Stimulated activated CD4-positive, alpha-beta T cell treated with anti-CD3 and anti-CD28 coated beads, TNF-alpha, amount 100 ng/mL, for 1 hour (primary cell): ENCODE data around the gene MAGI1.
"Not testable (repeated sequence)": the region's sequence is repeated elsewhere in the genome, so short reads cannot be mapped to it uniquely, and the experiment has no call there.

ENCODE experiments used
- DNase-seq, 3 donors: peaks; one replicate each; pipeline ENCODE4 v3.0.0-alpha.2; 2020; ENCODE audit warnings: low read depth in 3 of 3, low spot score in 1 of 3

MAGI1 gene

DNA sequence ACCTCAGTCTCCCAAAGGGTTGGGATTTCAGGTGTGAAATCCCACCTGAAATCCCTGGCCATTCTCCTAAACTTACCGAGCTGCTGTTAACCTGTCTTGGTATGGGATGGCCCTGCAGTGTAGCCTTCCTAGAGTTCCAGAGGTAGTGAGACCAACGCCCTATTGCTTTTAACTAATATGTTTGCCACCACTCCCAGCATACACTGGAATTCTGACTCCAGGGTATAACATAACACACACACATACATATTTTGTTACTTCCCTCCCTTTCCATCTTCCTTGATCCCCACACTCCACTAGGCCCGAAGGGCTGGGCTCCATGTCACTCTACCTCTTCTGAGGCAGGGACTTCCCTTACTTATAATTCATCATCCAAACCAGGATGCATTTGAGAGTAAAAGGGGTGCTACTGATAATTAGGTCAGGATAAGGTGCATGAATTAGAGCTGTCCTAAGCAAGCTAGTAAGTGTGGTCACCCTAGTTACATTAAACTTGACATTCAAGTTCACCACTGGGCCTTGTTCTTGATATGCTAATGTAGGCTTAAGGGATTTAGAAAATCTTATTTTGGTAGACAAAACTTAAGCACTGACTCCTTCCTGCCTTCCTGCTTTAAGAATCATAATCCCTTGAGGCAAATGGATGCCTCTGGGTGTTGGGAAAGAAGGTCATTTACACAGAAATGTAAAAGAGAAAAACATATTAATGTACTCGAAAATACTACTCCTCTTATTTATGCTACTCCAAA lies 317.6 kb downstream of the MAGI1 start:
- no peak for DNase-seq

DNA sequence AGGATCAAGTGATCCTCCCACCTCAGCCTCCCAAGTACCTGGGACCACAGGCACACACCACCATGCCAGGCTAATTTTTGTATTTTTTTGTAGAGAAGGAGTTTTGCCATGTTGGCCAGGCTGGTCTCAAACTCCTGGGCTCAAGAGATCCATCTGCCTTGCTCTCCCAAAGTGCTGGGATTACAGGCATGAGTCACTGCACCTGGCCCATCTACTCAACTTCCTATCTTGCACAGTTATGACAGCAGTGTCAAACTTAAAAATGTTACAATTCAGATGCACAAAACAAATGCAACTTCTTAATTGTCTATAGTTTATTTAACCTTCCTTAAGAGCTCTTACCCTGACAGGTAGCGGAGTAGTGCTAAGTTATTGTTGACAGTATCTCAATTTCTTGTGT lies 319.1 kb downstream of the MAGI1 start:
- DNase-seq: not testable (repeated sequence)

DNA sequence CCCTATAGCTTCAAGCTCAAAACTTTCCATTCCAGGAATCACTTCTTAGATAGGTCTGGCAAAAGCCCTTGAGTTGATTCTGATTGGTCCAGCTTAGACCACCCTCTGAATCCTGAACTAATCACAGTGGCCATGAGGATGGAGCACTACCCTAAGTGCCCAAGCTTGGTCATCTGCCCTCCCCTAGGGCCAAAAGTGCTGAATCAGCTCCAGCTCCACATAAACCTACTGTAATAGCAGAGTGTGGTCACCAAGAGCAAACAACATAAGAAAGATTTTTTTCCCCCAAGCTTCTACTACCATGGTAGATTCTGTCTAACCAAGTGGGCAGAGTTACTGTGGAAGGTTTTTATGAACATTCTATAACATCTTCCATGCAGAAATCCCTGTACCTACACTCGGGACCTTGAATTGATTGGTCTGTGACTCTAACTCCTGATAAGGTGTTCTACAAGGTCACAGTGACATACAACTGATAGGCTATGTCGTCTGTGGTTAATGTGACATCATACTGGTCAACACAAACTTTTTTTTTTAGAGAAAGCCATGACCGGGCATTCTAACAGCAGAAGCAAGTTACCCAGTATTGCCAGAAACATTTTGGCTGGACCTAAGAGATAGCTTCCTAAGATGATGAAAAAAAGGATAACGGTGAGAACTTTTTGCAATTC lies 320.9 kb downstream of the MAGI1 start:
- no peak for DNase-seq

DNA sequence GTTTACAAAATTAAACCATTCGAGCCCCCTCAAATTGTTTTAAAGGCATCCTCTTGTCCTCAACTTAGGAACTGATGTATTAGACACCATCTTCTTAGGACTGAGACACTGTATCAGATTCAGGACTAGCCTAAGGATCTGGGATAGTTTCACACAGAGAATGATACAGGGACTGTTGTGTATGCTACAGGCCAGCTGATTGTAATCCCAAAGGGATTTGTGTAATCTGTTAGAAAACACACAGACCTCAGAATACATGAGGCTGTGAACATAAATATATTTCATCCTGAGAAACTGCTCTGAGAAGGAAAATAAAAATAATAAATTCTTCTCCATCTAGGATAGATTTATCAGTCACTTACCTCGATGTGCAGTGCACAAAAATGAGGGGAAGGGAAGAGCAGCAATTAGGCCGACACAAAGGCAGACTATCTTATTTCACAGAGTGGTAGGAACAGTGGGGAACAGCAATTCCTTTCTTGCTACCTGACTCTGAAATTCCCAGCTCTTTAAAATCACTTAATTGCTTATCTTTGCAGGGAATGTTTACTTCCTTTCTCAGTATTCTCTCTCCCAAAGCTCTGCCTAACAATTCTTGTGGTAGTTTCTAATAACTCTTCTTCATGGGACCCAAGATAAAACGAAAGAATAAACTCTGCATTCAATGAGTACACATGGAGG lies 322.5 kb downstream of the MAGI1 start:
- no peak for DNase-seq

DNA sequence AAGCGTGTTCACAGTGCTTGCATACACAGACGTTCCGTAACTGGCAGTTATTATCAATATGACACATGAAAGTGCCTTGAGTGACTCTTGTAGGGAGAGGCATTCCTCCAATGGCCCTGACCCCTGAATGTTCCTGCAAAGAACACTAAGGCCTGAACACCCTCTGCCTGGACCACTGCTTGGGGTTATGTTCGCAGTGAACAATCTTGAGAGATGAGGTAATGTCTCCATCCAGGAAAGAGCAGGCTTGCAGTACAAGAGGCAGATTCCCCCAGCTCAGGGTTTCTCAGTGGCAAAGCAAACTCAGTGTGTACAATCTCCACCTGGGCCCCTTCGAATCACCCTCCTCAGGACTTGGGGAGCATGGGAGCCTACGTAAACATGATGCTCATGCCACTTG lies 324.6 kb downstream of the MAGI1 start:
- DNase-seq: no peak

DNA sequence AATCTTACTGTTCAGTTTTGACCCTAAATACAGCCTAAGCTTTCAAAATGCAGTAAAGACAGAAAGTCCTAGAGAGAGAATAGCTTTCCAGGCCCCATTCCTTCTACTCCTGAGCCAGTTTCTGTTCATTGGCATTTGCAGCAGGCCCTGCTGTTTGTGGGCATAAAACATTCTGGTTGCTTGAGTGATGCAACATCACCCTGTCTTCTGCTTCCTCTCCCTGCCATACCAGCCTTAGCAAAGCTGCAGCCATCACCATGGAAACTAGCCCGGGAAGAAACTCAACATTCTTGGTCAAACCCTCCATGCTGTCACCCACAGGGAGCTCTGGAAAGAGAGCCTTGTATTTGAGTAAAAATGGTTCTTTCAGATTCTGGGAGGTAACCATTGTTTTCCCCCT lies 325.7 kb downstream of the MAGI1 start:
- no peak for DNase-seq

DNA sequence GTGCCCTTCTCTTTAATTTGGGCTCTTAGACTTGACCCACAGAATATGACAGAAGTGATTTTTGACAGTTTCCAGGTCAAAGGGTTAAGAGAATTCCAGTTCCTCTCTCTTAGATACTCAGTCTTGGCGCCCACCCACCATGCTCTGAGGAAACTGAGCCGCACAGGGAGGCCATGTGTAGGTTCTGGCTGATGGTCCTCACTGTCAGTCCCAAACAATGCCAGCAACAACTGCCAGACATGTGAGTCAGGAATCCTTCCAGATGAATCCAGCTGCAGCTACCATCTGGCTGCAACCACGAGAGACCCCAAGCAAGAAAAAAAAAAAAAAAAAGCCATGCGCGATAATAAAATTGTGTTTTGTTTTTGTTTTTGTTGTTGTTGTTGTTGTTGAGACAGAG lies 326.6 kb downstream of the MAGI1 start:
- DNase-seq: no peak

DNA sequence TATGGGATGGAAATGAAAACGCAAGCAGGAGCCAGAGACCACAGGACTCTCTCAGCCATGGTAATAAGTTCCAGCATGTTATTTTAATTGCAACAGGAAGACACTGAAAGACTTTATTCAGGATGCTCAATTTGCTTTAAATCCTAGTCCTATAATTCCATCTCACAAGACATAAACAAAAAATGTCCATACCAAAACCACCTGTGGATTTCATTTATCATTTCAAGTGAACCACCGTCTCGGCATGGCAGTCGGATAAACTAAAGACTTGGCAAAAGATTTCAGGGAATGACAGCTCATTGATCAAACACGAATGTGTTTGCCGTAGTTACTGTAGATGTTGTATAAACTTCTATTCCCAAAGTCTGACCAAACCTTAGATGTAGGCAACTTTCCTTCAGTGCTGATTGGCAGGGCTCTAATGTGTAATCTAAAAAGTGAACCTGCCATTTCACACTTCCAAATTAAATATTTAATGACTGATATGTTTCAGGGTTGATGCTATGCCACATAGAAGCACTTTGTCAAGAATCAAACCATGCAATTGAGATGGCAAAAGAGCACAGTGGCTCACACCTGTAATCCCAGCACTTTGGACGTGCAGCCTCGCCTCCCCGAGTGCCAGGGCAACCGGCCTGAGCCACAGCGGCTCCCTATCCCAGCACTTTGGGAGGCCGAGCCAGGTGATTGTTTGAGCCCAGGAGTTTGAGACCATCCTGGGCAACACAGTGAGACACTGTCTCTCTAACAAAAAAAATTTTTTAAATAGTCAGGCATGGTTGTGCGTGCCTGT lies 331.7 kb downstream of the MAGI1 start:
- no peak for DNase-seq

DNA sequence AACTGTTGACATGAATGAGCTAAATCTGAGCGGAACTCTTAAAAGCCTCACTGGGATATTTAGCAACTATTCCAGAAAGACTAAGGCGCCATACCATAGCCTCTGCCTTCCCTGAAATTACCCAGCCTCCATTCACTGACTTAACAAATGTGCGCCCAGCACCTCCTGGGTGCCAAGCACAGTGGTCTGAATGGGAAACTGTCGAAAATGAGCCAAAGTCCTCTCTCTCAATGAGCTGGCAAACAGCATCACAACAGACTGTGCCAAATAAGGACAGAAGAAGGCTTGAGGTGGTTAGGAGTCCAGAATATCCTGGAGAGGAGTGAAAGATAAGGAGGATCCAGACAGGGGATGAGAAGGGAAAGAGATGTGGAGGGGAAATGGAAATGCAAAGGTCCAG lies 332.4 kb downstream of the MAGI1 start:
- DNase-seq: no peak

DNA sequence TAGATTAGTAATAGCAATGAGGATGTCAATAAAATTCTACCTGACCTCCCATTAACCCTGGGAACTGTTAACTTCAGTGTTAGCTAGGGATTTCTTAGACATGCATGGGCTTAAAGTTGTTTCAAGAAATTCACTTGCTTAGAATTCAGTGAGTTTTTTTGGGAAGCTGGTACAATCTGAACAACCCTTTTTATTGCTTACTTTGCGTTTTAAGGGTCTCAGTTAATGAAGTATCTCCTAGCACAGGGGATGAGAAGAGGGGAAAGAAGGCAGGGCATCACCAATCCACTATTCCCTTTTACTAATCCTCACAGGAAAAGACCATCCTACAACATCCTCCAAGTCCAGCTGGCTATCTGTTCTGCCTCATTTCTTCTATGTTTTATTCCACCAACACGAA lies 334.9 kb downstream of the MAGI1 start:
- DNase-seq: no peak

DNA sequence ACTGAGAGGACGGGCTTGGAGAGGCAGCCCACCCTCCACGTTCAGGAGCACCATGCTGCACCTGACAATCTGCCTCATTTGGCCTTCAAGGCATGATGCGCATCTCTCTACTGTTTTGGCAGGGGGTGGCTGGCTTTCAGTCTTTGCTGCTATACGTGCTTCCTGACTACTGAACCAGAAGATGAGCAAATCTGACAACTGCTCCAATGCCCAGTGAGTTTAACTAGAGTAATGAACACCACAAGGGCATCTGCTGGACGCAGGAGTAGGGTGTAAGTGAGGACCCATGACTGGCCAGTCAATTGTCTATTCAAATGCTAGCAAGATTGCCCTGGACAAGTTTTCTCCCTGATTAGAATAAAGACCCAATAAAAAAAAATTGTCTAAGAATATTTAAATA lies 335.7 kb downstream of the MAGI1 start:
- DNase-seq: no peak

DNA sequence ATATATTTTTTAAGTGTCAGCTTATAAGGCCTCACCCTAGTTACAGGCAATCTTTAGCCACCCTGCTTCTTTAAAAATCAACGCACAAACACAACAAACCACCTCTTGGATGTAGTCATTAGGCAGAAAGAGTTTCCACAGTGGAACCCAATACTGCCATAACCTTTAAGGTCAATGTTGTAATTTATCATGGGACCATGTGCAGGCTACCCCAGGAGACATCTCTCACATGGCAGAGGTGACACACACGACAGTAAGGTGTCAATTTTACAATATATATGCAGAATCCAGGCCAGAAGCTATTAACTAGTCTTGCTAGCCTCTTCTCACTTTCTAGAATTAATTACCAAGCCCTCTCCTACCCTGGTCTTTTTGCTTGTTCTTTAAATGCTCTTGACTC lies 336.5 kb downstream of the MAGI1 start:
- no peak for DNase-seq

DNA sequence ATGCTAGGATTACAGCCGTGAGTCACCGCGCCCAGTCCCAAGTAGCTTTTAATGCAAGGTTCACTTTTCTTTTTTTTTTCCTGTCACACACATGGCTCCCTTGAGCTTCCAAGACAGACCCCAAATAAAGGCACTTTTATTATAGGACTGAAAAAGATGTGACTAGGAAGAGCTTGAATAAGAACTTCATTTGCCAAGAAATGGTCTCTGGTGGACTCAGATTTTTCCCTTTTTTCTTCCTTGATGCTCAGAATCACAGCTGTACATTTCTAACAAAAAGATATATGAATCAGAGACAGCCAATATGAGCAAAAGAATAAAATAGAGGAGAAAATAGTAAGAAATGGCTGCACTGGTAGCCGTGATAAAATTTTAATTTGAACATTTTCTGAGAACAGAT lies 337.2 kb downstream of the MAGI1 start:
- DNase-seq: no peak

DNA sequence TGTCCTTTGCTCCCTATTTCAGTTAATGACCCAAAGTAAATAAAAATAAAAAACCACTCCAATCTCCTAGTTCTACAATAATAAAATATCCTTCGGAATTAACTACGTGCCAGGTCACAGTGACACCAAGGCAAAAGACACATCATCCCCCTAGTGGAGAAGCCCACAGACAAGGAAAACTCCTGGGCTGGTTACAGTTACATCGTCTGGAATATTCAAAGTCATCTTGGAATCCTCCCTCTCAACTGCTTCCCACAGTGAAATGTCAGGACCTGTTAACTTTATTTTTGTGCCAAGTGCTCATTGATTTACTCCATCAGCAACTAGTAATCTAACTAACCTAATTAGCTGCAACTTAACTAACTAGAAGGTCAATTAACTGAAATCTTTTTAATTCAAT lies 349.3 kb downstream of the MAGI1 start:
- DNase-seq: no peak

DNA sequence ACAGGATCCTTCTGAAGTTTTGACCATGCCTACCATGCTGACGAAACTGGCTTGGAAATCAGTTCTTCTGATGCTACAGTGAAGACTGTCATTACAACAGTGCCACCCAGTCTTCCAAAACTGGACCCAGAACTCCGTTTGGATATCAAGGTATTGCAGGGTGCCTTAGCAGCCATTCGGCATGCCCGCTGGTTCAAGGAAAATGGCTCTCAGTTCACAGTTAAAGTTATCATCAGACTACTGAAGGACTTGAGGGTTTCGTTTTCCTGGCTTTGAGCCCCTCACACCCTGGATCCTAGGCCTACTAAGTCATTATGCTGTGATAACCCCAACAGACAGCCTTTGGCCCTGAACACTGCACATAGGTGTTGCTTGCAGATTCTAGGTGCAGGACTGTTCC lies 351.0 kb downstream of the MAGI1 start:
- no peak for DNase-seq

DNA sequence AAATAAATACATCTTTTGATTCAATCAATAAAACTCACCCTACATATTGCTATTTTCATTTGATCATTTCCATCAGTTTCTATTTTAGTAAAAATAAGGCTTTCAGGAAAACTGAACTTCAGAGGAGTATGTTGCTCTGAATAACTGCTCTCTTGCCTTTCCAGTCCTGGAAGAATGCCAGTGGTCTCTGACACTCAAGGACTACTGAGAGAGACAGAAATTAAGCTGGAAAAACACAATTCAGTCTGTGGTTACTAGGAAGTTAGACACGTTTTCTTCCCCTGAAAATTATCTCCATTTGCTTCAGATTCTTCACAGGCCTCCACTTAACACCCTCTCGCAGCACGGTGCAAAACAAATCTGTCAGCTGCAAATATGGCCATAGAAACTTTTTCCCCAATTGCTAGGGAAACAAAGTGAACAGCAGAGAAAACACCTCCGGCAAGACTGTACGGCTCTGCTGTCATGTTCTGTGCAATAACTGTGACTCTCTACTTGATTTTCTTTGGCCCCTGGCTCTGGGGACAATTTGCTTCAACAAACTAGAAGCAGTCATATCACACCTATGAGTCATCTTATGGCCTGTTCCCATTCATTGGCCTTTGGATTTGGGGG lies 353.0 kb downstream of the MAGI1 start:
- no peak for DNase-seq

DNA sequence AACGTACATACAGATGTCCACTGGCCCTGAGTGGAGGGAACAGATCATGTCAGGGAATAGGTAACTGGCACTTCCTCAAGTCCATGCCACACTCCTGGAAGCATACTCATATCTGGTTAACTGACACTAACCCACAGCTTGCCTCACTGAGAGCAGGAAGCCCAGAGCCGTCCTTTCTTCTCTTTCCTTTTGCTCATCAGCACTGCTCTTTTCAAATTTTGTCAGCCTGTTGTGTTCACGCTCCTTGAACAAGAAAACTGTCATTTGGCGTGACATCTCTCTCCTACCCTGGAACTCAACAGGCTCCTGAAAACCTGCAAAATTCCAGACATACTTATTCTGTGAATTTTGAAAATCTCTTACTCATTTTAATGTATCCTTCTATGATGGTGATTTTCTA lies 360.2 kb downstream of the MAGI1 start:
- no peak for DNase-seq

DNA sequence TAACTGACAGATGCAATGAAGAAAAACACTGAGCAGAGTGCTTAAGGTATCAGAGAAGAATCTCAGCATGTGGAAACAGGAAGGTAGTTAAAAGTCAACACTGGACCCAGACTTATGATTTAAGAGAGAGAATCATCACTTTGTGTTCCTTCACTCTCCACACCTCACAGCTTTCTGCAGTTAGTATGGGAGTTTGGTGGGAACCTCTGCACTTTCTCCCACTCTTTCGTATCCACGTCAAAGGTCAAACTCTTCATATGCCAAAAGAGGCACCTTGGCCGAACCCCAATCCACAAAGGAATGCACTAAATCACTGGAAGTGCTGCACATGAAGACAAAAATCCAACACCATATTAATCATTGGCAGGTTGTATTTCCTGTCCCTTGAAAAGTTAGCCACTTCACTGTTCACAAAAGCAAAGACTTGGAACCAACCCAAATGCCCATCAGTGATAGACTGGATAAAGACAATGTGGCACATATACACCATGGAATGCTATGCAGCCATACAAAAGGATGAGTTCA lies 361.2 kb downstream of the MAGI1 start:
- no peak for DNase-seq

DNA sequence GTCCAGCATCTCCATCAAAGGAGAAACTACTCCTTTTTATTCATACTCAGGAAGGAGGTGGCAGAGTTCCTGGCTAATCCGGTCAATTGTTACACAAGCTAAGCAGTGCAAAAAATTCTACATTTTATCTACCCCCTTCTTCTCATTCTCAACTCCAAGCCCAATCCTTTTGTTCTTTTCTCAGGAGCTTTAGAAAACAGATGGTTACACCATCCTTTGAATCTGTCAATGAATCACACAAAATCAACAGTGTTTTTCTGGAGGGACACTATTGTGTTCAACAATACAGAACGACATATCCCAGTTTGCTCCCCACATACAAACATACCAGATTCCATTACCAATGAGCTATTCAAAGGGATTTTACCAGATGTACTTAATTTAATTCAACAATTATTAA lies 362.1 kb downstream of the MAGI1 start:
- no peak for DNase-seq

DNA sequence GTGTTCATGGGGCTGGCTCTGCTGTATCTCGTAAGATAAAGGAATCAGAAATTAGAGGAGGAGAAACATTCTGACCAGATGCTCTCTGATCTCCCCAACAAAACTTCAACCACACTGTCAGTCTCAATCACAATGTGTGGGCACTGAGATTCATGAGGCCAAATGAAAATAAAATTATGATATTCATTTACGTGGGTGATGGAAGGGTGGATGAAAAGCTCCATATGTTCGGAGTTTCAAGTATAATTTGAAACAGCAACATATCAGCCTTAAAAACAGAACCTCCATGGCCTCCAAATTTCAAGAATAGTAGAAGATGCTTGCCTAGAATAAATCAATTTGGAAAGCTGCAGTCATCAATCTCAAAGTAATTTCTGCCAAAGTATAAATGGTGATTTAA lies 363.7 kb downstream of the MAGI1 start:
- no peak for DNase-seq

DNA sequence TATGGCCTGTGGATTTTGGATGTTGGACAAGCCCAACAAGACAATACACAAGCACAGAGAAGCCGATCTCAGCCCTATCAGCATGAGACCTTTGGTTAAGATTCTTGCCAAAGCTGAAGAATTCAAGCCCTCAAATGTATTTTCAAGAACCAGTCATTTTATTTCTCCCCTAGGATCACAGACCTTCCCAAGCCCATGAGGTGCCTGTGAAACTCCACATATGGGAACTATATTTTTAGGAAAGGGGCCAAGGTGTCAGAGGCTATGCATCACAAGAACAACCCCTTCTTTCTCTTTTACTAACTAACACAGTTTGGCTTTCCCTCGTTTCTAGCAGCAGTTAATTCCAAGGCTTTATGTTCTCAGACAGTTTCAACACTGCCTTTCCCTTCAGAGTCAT lies 364.5 kb downstream of the MAGI1 start:
- DNase-seq: no peak
